Measurements from ENCODE around the gene EMILIN2. TPM values are rescaled to one million over a fixed set of nuclear protein-coding genes. Genes with fewer than 3 reads are reported as not detected.
A peak's percentile ranks its signal among the peaks of the same experiment; 100 is the strongest.

Gene EMILIN2
- total and polyA plus RNA-seq, 9 of the 15 experiments (the other 6 are each of a cell fraction or from before 2014, with no cell fraction given) = 0.01 to 0.40 (median 0.19) TPM

DNA sequence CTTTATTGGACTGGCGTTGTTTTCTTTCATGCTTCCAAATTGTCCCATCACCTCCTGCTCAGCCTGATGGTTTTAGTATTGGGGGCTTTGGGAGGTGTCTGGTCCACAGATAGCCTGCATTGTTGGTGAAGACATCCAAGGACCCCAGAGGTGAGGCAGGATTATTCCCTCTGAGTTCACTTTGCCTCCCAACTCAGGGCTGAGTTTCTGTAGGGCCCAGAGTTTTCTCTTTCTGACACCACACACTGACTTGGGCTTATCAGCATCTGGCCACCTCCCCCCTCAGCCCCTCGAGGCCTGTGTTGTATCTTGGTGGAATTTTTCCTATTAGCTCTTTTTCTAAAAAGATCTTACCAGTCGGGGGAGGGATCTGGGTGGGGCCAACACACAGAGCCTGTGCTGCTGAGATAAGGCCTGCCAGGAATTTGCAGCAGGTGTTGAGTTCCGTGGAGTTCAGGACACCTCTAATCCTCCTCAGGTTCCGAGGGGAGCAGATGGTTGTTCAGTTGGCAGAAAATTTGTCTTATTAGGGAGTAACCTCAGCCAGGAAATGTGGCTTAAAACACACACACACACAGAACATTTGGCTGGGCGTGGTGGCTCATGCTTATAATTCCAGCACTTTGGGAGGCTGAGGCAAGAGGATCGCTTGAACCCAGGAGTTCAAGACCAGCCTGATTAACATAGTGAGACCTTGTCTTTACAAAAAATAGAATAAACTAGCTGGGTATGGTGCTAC, 7.3 kb downstream of the EMILIN2 start (continued):
- TF ChIP-seq, protein P1, sequence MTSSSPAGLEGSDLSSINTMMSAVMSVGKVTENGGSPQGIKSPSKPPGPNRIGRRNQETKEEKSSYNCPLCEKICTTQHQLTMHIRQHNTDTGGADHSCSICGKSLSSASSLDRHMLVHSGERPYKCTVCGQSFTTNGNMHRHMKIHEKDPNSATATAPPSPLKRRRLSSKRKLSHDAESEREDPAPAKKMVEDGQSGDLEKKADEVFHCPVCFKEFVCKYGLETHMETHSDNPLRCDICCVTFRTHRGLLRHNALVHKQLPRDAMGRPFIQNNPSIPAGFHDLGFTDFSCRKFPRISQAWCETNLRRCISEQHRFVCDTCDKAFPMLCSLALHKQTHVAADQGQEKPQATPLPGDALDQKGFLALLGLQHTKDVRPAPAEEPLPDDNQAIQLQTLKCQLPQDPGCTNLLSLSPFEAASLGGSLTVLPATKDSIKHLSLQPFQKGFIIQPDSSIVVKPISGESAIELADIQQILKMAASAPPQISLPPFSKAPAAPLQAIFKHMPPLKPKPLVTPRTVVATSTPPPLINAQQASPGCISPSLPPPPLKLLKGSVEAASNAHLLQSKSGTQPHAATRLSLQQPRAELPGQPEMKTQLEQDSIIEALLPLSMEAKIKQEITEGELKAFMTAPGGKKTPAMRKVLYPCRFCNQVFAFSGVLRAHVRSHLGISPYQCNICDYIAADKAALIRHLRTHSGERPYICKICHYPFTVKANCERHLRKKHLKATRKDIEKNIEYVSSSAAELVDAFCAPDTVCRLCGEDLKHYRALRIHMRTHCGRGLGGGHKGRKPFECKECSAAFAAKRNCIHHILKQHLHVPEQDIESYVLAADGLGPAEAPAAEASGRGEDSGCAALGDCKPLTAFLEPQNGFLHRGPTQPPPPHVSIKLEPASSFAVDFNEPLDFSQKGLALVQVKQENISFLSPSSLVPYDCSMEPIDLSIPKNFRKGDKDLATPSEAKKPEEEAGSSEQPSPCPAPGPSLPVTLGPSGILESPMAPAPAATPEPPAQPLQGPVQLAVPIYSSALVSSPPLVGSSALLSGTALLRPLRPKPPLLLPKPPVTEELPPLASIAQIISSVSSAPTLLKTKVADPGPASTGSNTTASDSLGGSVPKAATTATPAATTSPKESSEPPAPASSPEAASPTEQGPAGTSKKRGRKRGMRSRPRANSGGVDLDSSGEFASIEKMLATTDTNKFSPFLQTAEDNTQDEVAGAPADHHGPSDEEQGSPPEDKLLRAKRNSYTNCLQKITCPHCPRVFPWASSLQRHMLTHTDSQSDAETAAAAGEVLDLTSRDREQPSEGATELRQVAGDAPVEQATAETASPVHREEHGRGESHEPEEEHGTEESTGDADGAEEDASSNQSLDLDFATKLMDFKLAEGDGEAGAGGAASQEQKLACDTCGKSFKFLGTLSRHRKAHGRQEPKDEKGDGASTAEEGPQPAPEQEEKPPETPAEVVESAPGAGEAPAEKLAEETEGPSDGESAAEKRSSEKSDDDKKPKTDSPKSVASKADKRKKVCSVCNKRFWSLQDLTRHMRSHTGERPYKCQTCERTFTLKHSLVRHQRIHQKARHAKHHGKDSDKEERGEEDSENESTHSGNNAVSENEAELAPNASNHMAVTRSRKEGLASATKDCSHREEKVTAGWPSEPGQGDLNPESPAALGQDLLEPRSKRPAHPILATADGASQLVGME (CRISPR knock-in tag; IDR thresholded peaks at IDR 0.05) = no peak
- TF ChIP-seq GATAD2A (IDR thresholded peaks at IDR 0.05) (peak; percentile 87), XRCC4 (IDR thresholded peaks at IDR 0.05; ENCODE audit: extremely low read depth, insufficient read depth, insufficient read length) (no peak), SIRT6 (IDR thresholded peaks at IDR 0.05; ENCODE audit: low read depth, low read length) (no peak), FOXA3 (CRISPR knock-in tag; conservative IDR thresholded peaks at IDR 0.05 in 1 of 2, IDR thresholded peaks at IDR 0.05 in 1 of 2) (no peak), ZBTB7A (IDR thresholded peaks at IDR 0.05; ENCODE audit: borderline replicate concordance, control insufficient read depth, low read depth, low read length) (peak; percentile 100), ARID2 (IDR thresholded peaks at IDR 0.05) (no peak), EP400 (IDR thresholded peaks at IDR 0.05) (0 out of 2 replicates have a peak, but pooled peaks have one; percentile 43), RBM25 (IDR thresholded peaks at IDR 0.05; ENCODE audit: low read depth, low read length, severe bottlenecking) (no peak), ARNT (IDR thresholded peaks at IDR 0.05) (peak; percentile 69 to 92; a peak in 3 of 4 replicates), ZNF408 (CRISPR knock-in tag; IDR thresholded peaks at IDR 0.05; ENCODE audit: low read depth) (no peak), NFIC (IDR thresholded peaks at IDR 0.05) (peak; percentile 90), SMARCB1 (IDR thresholded peaks at IDR 0.05; ENCODE audit: insufficient read length, low read depth) (peak; percentile 33), KLF13 (tag; IDR thresholded peaks at IDR 0.05; ENCODE audit: borderline replicate concordance, low read depth) (no peak), CBX3 (IDR thresholded peaks at IDR 0.05; ENCODE audit: borderline replicate concordance in 1 of 2, low read length in 2 of 2) (peak in 1 of 2 experiments; percentile 8; a peak in 1 of 3 replicates), HDAC6 (IDR thresholded peaks at IDR 0.05; ENCODE audit: low read depth, low read length) (no peak), FIP1L1 (IDR thresholded peaks at IDR 0.05; ENCODE audit: low read depth, low read length, poor library complexity, severe bottlenecking) (no peak)
- TF ChIP-seq, protein P2, sequence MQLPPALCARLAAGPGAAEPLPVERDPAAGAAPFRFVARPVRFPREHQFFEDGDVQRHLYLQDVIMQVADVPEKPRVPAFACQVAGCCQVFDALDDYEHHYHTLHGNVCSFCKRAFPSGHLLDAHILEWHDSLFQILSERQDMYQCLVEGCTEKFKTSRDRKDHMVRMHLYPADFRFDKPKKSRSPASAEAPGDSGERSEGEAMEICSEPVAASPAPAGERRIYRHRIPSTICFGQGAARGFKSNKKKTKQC (CRISPR knock-in tag; IDR thresholded peaks at IDR 0.05) = no peak
- TF ChIP-seq, protein P3, sequence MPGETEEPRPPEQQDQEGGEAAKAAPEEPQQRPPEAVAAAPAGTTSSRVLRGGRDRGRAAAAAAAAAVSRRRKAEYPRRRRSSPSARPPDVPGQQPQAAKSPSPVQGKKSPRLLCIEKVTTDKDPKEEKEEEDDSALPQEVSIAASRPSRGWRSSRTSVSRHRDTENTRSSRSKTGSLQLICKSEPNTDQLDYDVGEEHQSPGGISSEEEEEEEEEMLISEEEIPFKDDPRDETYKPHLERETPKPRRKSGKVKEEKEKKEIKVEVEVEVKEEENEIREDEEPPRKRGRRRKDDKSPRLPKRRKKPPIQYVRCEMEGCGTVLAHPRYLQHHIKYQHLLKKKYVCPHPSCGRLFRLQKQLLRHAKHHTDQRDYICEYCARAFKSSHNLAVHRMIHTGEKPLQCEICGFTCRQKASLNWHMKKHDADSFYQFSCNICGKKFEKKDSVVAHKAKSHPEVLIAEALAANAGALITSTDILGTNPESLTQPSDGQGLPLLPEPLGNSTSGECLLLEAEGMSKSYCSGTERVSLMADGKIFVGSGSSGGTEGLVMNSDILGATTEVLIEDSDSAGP (CRISPR knock-in tag; IDR thresholded peaks at IDR 0.05) = peak; percentile 50; the same call in 1 of the 2 replicates
